Right renal cortex interstitium (tissue), 3 donors: ENCODE data around the gene ISYNA1. TPM values are rescaled to one million over a fixed set of nuclear protein-coding genes. Genes with fewer than 3 reads are reported as not detected.

Experiments used
- DNase-seq, 3 donors: peaks; one replicate each; pipeline ENCODE4 v3.0.0-alpha.2; 2013; ENCODE audit warnings: low read depth in 3 of 3, low spot score in 2 of 3
- polyA plus RNA-seq, 3 donors: library from polyadenylated mRNA; unstranded; fragments of 120-200 nt; gene quantifications; one replicate each; pipeline ENCODE4 v1.2.1, GENCODE V29; 2013; ENCODE audit not compliant: insufficient read length in 3 of 3

ISYNA1 gene
- polyA plus RNA-seq, 3 donors, result 89.5 to 99.8 (median 98.8) TPM

DNA sequence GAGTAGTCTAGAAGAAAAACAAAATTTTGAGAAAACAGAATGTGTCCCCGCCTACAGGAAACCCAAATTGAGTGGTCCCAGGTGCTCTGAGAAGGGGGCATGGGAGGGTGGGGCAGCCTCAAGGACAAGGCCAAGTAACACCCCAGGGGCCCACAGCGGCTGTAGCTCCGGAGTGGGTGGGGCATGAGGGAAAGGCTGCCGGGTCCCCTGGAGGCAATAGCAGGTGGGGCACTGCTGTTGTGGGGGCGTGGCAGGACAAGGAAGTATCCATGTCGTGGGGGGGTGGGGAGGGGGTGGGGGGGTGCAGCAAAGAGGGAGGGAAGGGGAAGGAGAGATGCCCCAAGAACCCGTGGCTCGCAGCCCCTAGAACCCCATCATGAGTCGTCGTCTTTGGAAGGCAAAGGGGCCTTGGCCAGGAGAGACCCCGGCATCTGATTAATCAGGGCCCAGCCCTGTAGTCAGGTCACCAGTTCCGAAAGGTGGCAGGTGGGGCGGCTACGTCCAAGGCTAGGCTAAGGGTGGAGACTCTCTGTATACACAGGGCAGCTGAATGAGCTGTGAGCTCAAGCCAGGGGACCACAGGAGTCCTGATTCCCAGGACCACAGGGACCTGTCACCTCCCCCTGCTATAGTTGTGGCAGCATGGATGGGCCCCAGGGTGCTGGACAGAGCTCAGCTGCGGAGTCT lies 7.5 kb upstream of the ISYNA1 start:
- no peak for DNase-seq

DNA sequence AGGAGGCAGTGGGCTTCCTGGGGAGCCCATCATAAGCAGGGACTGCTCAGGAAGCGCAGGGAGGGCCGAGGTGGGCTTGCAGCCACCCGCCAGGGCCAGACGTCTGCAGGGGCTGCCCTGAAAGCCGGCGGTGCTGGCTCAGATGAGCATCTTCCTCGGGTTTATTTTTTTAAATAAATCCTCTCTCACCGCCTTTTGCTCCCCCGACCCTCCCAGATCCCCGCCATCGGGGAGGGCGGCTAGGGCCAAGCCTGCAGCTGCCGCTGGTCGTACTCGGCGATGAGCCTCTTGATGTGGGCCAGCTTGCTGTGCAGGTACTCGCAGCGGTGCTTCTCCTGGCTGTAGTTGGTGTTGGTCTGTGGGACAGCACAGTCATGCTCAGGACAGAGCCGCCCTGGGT lies 6.6 kb upstream of the ISYNA1 start:
- no peak for DNase-seq

DNA sequence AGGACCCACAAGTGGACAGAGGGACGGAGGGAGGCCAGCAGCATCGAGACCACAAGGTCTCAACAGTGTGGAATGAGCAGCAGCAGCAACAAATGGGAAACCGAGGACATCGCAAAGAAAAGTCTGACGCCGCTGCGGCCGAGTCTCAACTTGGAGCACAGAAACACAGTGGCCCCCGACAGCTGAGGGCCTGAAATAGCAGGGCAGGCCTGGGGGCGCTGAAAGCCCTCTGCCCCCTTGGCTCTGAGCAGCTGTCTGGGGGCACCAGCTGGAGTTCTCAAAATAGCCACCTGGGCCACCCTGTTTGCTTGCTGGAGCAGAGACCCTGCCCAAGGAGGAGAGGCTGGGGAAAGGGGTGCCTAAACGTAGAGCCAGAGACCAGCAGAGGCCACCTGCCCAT lies 5.9 kb upstream of the ISYNA1 start:
- DNase-seq, result no peak

DNA sequence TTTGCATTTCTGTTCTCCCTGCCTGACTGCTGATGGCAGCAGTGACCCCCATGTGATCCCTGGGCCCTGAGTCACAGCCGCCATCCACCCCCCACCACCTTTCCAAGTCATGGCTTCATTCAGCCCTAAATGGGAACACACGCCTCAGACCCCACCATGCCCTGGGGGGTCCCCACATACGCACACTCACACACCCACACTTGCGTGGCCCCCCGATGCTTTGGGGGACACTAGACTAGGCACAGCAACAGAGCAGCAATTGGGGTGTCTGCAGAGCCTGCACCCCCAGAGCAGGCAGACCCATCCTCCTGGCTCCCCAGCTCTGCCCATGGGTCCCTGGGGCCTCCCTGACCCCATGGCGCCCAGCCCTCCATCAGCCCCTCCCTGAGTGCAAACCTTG lies 5.5 kb upstream of the ISYNA1 start:
- DNase-seq, result no peak

DNA sequence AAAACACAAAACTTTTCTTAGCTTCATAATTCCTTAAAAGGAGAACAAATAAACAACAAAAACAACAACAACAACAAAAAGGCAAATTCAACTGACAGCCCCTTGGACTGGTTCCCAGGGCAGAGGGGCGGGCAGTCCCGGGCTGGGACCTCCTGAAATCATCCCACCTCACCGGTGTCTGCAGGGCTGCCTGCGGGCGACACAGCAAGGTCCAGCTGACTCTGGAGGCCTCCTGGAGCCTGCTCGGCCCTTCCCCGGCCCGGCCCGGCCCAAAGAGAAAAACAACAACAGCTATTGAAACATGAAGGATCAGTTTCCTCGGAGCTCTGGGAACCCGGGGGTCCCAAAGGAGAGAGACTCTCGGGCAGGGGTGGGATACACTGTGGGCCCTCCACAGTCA lies 5.0 kb upstream of the ISYNA1 start:
- DNase-seq, result no peak

DNA sequence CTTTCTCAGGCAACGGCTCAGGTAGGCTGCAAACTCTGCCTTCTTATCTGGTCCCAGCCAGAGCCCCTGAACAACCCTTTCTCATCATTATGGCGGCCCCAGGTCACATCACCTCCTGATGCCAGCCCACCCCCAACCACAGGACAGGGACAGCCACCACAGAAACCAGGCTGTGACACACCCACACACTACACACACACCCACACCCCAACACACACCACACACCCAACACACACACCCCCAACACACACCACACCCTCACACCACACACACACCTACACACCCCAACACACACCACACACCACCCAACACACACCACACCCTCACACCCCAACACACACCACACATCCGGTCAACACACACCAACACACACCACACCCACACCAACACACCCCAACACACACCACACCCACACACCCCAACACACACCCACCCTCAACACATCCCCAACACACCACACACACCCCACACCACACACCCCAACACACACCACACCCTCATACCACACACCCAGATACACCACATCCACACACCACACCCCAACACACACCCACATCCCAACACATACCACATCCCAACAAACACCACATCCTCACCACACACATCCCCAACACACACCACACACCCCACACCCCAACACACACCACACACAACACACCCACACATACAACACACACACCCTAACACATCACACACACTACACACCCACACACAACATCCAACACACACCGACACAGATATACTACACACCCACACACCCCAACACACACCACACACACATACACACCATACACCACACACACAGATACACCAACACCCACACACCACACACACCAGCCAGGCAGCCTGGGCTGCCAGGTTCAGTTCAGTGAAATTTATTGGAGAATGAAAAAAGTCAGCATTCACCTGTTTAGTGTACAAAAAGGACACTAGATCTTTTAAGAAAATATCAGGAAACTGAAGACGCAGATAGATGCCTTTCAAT lies 4.2 kb upstream of the ISYNA1 start:
- DNase-seq, result no peak

DNA sequence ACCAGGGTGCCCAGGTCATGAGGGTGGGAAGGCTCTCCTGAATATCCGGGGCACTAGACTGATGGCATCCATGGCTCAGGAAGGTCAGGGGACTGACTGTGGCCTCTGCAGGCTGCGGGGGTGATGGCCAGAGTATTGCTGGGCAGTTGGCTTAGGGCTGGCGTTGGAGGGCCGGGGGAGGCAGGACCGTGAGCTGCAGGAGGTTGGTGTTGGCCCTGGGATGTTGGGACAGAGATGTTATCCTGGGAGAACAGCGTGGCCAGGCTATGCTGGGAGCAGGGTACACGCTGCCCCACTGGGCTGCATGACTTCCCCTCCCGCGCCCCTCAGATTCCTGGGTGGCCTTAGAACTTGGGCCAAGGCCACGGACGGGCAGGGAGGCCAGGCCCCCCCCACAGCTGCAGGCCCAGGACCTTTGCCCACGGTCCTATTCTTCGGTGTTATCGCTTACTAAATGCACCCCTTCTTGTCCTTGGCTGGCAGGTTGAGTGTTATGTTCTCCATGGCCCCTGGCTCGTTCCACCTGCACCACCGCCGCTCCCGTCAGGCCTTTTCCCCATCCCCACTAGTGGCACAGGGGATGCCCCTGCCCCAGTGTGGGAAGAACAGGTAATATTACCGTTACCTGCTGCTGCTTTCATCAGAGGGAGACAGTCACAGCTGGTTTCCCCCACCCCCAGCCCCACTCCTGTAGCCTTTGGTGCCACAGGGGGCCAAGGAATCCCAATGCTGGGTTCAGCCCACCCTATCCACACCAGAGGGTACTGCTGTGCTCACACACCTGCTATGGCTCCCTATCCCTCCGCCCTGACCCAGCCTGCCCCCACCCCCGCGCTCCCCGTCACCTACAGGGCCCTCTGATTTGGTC lies 3.2 kb upstream of the ISYNA1 start:
- DNase-seq, result no peak

DNA sequence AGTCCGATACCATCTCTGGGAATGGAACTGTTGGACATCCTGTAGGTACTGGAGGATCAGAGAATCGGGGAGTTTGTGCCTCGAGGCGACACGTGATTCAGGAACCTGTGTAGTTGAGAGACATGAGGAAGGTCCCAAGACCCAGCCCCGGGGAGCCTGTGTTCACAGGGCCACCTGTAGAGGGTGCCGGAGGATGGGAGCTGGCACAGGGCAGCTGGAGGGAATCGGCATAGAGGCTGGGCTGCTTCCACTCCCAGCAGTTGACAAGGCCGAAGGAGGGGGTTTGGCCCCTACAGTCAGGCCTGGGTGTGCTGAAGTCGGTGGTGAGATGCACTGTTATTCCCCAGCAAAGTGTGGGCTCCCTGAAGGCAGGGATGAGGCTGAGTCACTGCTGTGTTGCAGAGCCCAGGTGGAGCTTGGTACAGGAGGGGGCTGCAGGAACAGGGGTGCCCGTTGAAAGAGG lies 2.5 kb upstream of the ISYNA1 start:
- no peak for DNase-seq

DNA sequence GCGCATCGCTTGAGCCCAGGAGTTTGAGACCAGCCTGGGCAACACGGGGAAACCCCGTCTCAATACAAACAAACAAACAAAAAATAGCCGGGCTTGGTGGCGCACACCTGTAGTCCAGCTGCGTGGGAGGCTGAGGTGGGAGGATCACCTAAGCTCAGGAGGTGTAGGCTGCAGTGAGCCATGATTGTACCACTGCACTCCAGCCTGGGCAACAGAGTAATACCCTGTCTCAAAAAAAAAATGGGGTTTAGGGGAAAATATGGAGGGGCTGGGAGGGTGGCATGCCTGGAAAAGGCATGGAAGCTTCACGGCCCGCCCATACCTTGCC lies 1.9 kb upstream of the ISYNA1 start:
- no peak for DNase-seq

DNA sequence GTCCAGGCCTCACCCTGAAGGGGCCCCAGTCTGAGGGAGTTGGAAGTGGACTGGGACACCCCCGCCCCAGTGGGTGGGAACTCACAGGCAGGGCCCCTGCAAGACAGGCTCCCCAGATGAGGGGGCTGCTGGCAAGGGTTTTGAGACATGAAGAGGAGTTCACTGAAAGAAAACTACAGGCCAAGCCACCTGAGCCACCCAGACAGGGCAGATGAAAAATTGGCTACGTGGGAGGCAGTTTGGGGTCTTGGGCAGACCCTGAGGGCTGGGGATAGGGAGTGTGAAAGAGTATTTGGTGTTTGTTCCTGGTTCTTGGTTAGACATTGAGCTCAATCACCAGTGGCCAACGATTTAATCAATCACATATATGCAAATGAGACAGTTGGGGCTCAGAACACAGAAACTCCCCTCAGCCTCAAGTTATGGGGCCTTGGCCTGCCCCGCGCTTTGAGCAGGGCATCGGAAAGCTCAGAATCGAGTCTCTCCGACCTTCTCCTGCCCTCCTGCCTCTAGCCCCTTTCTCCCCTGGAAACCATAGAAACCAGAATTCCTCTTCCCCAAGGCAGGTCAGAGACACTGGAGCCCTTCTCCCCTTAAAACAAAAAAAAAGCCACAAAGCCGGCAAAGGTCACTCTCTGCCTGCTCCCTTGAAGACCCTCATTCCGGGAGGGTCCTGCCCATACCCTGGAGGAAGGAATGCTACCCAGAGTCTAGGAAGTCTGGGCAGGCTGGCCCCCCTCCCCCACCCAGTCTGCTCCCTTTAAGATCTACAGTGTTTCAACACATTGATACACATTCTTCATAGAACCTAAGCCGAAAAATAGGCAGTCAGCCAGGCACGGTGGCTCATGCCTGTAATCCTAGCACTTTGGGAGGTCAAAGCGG lies 1.3 kb upstream of the ISYNA1 start:
- DNase-seq, result no peak

DNA sequence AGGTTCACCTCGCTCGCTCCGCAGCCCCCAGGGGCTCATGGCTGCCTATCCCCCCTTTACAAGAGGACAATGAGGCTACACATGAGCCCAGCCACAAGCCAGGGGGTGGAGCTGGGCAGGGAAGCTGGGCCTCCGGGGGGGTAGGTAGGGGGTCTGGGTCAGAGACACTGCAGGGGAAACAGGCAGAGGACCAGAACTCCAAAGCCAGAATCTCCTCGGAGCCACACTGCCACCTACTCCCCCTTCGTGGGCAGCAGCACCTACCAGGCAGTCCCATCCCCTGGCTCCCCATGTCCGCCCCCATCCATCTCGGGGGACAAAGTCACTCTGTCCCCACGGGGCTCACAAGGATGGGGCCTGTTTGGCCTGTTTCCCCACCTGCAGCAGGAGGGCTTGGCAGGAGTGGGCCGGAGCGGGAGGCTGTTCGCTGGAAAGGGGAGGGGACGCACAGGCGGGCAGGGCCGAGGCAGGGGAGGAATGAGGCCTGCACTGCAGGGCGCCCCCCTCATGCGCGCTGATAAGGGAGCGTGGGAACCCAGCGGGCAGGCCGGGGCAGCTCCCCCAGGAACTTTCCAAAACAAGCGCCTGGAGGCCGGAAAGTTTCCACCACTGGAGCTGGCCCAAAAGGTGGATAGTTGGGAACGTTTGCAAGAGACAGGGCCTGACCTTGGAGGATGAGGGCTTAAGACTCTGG lies 545 bp upstream of the ISYNA1 start:
- no peak for DNase-seq

DNA sequence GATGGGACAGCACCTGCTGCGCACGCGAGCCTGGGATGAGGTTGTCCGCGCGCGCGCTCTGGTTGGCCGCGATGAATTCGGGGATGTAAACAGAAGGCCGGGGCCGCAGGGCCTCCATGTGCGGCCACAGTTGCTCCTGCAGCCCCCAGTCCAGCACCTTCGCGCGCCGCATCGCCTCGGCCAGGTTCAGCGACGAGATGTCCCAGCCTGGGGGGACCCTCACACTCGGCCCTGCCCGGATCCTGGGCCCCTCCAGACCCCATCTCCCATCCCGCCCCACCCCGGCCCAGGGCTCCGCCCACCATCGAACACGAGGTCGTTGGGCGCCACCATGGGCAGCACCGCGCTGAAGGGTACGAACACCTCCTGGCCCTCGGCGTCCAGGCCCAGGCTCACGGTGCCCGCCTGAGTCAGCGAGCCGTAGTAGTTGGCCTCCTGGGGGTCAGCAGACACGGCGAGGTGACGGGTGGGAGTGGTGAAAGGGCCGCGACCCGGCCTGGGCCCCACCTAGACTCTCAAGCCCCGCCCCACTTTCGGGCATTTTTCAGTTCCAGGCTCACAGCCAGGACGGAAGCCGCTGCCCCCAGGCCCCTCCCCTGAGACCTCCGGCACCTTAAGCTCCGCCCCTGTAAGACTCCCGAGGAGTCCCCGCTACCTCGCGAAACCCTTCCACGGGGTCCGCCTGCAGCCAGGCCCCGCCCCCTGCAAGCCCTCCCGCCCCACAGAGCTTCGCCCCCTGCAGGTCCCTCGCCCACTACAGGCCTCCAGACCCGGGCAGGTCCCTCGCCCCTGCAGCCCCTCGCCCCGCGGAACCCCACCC lies 1.1 kb downstream of the ISYNA1 start:
- peak in 1 of 3 donors; percentile 85 for DNase-seq

DNA sequence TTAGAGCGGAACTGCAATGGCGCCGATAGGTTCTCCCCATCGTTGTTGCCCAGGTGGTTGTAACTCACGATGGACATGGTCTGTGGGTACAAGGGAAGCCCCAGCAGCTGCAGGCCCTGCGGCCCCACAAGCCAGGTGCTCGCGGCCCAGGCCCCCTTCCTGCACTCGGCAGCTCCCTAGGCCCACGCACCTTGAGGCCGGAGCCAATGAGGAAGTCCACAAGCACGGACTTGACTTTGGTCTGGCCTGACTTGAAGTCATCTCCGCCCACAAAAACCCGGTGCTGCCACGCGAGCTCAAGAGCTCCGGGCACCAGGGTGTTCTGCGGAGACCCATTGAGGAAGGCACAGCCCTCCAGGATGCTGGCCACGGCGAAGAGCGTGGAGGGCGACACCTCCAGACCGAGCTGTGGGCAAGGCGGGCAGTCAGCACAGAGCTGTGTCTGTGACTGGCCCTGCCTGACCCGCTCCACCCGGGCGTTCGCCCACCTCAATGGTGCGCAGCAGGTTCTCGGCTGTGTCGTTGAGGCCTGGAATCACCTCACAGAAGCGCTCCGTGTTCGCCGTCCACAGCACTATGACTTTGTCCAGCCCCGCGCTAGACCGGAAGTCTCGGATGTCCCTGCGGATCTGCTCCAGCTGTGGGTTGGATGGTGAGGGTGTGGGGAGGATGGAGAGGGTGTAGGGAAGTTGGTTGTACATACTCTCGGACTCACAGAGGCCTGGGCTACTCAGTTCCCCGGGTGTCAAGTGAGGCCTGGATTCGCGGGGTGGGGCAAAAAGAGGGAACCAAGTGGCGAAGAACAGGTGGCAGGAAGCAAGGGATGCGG lies 1.9 kb downstream of the ISYNA1 start:
- DNase-seq, result no peak

DNA sequence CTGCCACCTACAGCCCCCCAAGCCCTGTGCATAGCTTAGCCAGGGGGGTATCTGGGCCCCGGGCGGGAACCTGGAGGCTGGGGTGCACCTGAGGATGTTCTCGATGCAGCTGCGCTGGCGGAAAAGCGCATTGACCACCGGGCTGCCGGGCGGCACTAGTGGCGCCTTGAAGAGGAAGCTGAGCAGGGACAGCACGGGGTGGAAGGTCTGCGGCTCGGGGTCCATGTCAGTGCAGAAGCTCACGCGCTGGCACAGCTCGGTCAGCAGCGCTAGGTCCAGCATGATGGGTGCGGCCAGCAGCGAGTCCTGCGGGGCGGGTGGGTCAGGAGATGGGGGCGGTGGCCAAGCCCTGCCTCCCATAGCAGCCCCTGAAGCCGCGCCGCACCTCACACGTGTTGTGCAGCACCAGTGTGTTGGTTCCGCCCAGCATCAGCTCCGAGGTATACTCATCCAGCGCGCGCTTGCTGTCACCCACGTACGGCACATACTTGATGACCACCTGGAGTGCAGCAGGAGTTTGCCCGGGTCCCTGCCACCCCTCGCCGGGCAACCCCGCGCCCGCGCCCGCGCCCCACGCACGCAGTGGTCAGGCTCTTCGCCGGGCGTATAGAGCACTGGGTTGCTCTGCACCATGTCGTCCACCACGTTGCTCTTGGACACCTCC lies 2.6 kb downstream of the ISYNA1 start:
- DNase-seq, result no peak

DNA sequence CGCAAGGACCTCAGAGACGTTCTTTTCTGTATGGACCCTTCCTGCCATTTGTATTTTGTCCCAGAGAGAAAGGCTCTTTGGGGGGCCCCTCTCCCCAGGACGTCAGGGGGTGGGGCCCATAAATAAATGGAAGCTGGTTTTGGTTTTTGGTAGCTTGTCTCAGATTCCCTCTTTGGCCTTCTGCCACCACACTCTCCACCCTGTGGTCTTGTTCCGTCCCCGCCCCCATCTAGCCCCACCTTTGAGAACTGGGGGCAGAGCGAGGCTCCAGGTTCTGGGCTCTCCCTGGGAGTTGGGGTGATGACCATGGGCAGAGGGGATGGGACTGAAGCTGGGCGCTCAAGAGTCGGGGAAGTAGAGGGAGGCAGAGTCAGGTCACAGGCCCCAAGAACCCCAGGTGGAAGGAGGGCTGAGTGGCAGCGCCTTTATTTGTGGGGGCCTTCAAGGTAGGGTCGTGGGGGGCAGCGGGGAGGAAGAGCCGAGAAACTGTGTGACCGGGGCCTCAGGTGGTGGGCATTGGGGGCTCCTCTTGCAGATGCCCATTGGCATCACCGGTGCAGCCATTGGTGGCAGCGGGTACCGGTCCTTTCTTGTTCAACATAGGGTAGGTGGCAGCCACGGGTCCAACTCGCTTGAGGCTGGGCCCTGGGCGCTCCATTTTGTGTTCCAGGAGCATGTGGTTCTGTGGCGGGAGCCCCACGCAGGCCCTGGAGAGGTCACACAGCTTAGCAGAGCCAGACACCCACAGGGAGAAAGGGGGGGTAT lies 3.3 kb downstream of the ISYNA1 start:
- DNase-seq, result no peak

DNA sequence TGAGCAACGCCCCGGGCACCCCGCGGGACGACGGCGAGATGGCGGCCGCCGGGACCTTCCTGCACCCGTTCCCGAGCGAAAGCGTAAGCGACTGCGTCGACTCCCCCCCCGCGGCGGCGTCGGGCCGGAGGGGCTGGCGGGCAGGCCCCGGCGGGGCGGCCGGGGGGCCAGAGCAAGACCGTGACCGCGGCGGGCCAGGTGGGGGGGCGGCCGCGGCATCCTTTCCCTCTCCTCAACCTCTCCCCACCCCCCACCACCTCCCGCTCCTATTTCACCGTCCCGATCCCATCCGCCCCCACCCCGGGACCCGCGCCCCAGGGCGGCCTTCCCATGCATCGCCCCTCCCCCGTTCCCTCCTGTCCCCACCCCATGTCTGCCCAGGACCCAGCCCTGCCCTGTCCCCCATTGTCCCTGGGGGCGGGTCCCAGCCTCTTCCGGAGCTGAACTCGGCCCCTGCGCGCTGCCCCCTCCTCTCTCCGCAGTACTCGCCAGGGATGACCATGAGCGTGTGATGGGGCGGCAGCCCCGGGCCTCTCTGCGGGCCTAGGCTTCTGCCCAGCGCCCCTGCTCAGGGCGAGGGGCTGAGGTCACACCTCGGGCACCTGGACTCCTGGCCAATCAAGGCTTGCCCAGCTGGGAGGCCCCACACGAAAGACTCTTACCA lies 4.1 kb downstream of the ISYNA1 start:
- no peak for DNase-seq
